Liver (tissue), 9 donors: Measurements from ENCODE around the gene GRAMD2B. TPM values are rescaled to one million over a fixed set of nuclear protein-coding genes. Genes with fewer than 3 reads are reported as not detected.

Source experiments
- DNase-seq: peaks from one replicate; pipeline ENCODE4 v3.0.0-alpha.2; 2017; ENCODE audit warnings: low spot score
- H3K27ac ChIP-seq, 2 donors: one replicate each; pipeline ENCODE4 v1.7.0; 2013; ENCODE audit warnings: inconsistent platforms in 2 of 2, low read length in 2 of 2, control low read depth in 1 of 2, low read depth in 1 of 2, mild to moderate bottlenecking in 1 of 2
- H3K27me3 ChIP-seq, 4 donors: one replicate each; pipeline versions ENCODE4 v1.6.1 to v1.7.0; 2013; ENCODE audit warnings: low read length in 3 of 4, inconsistent platforms in 1 of 4, mild to moderate bottlenecking in 1 of 4, moderate library complexity in 1 of 4; ENCODE audit not compliant: control insufficient read depth in 4 of 4, insufficient read depth in 4 of 4
- H3K36me3 ChIP-seq, 4 donors: one replicate each; pipeline versions ENCODE4 v1.6.1 to v1.7.0; 2013; ENCODE audit warnings: low read length in 3 of 4, mild to moderate bottlenecking in 3 of 4, low read depth in 1 of 4, moderate library complexity in 1 of 4; ENCODE audit not compliant: control insufficient read depth in 4 of 4, insufficient read depth in 3 of 4
- H3K4me1 ChIP-seq, 4 donors: one replicate each; pipeline versions ENCODE4 v1.6.1 to v1.7.0; 2013; ENCODE audit warnings: low read length in 3 of 4, mild to moderate bottlenecking in 3 of 4, moderate library complexity in 1 of 4; ENCODE audit not compliant: control insufficient read depth in 4 of 4, insufficient read depth in 4 of 4
- H3K4me3 ChIP-seq, 3 donors: one replicate each; pipeline versions ENCODE4 v1.6.1 to v1.7.0; 2013; ENCODE audit warnings: low read length in 3 of 3, control low read depth in 1 of 3, low read depth in 1 of 3, mild to moderate bottlenecking in 1 of 3
- H3K9ac ChIP-seq, 2 donors: one replicate each; pipeline ENCODE4 v1.7.0; 2013; ENCODE audit warnings: low read length in 2 of 2, mild to moderate bottlenecking in 2 of 2, moderate library complexity in 2 of 2, control low read depth in 1 of 2, low read depth in 1 of 2
- H3K9me3 ChIP-seq, 4 donors: one replicate each; pipeline versions ENCODE4 v1.6.1 to v1.7.0; 2013; ENCODE audit warnings: low read length in 3 of 4; ENCODE audit not compliant: control insufficient read depth in 4 of 4
- CTCF ChIP-seq: fragments of 150-350 bp; IDR thresholded peaks from 2 replicates; pipeline ENCODE4 v1.5.1; 2017; ENCODE audit warnings: improper control_type of control experiment, low read depth, low read length; ENCODE audit not compliant: missing input control
- EGR1 ChIP-seq, 2 donors: IDR thresholded peaks; 2 replicates each; pipeline ENCODE4 v1.6.1; 2016 to 2018; ENCODE audit warnings: antibody characterized with exemption in 2 of 2, low read depth in 2 of 2
- FOXA1 ChIP-seq: IDR thresholded peaks from 2 replicates; pipeline ENCODE4 v1.6.1; 2016; ENCODE audit warnings: antibody characterized with exemption
- FOXA2 ChIP-seq: IDR thresholded peaks from 2 replicates; pipeline ENCODE4 v1.6.1; 2016; ENCODE audit warnings: antibody characterized with exemption
- GABPA ChIP-seq, 2 donors: IDR thresholded peaks in 1 of 2; conservative IDR thresholded peaks in 1 of 2; 2 replicates each; pipeline ENCODE4 v1.6.1; 2016; ENCODE audit warnings: antibody characterized with exemption in 2 of 2, mild to moderate bottlenecking in 1 of 2, moderate library complexity in 1 of 2
- HNF4A ChIP-seq, 2 donors: conservative IDR thresholded peaks; 2 replicates each; pipeline ENCODE4 v1.6.1; 2016; ENCODE audit warnings: antibody characterized with exemption in 2 of 2, mild to moderate bottlenecking in 2 of 2
- HNF4G ChIP-seq: IDR thresholded peaks from 2 replicates; pipeline ENCODE4 v1.6.1; 2016; ENCODE audit warnings: antibody characterized with exemption
- JUND ChIP-seq, 2 donors: IDR thresholded peaks; 2 replicates each; pipeline ENCODE4 v1.6.1; 2016; ENCODE audit warnings: antibody characterized with exemption in 2 of 2
- NR2F2 ChIP-seq: IDR thresholded peaks from 2 replicates; pipeline ENCODE4 v1.6.1; 2016; ENCODE audit warnings: antibody characterized with exemption
- RAD21 ChIP-seq, 2 donors: IDR thresholded peaks; 2 replicates each; pipeline ENCODE4 v1.6.1; 2016; ENCODE audit warnings: antibody characterized with exemption in 2 of 2, mild to moderate bottlenecking in 2 of 2
- REST ChIP-seq: IDR thresholded peaks from 2 replicates; pipeline ENCODE4 v1.6.1; 2016; ENCODE audit warnings: antibody characterized with exemption, mild to moderate bottlenecking
- RXRA ChIP-seq, 2 donors: IDR thresholded peaks; 2 replicates each; pipeline ENCODE4 v1.6.1; 2017 to 2018; ENCODE audit warnings: antibody characterized with exemption in 2 of 2, mild to moderate bottlenecking in 1 of 2
- SP1 ChIP-seq: IDR thresholded peaks from 2 replicates; pipeline ENCODE4 v1.6.1; 2018; ENCODE audit warnings: antibody characterized with exemption, mild to moderate bottlenecking
- TAF1 ChIP-seq: conservative IDR thresholded peaks from 2 replicates; pipeline ENCODE4 v1.6.1; 2016; ENCODE audit warnings: antibody characterized with exemption, mild to moderate bottlenecking
- YY1 ChIP-seq: IDR thresholded peaks from 2 replicates; pipeline ENCODE4 v1.6.1; 2016; ENCODE audit warnings: antibody characterized with exemption, mild to moderate bottlenecking
- ZBTB33 ChIP-seq: IDR thresholded peaks from 2 replicates; pipeline ENCODE4 v1.6.1; 2016; ENCODE audit warnings: antibody characterized with exemption
- WGBS: extraction: QIAGEN DNeasy Blood & Tissue Kit; methylation state at CpG from one replicate; pipeline ENCODE4 v1.1.7; 2013; 5-methylcytosine and 5-hydroxymethylcytosine counted together
- polyA plus RNA-seq, 2 donors: library from polyadenylated mRNA; stranded (reverse) in 1 of 2; unstranded in 1 of 2; fragments of 200-250 nt in 1 of 2; fragments of >200 nt in 1 of 2; fragmentation: Nextera tagmentation in 1 of 2; extraction: Ambion mirVana in 1 of 2; gene quantifications; one replicate each; pipeline versions ENCODE4 v1.2.1 to v1.2.3, GENCODE V29; 2013 to 2015
- total RNA-seq, 2 donors: library from RNA; depleted of rRNA; stranded (reverse); fragments of >200 nt; gene quantifications; one replicate each; pipeline ENCODE4 v1.2.3, GENCODE V29; 2014
- TF ChIP-seq, protein P1 (sequence below): IDR thresholded peaks from 2 replicates; pipeline ENCODE4 v1.6.1; 2016; ENCODE audit warnings: antibody characterized with exemption
- TF ChIP-seq, protein P2 (sequence below): IDR thresholded peaks from 2 replicates; pipeline ENCODE4 v1.6.1; 2016; ENCODE audit warnings: antibody characterized with exemption
- donor health status: healthy.
- donor health status: healthy.
- donor health status: healthy.
- donor health status: healthy.
- donor health status: healthy.

The GRAMD2B gene
- total and polyA plus RNA-seq, 4 donors = 6.5 to 24.1 (median 13.5) TPM

- Histone ChIP-seq H3K4me3 (no peak overlapping the region), H3K9me3 (no peaks in the 10 kb centered on the region), H3K4me1 (no peaks in the 10 kb centered on the region), H3K36me3 (peaks cover 0 to 11% (median 2%) of the 10 kb centered on the region in 4 donors), H3K9ac (no peak overlapping the region), H3K27ac (no peak overlapping the region), H3K27me3 (no peaks in the 10 kb centered on the region)
- DNase-seq = no peak
- TF ChIP-seq HNF4G (no peak), SP1 (no peak), CTCF (no peak), TAF1 (no peak), JUND (IDR thresholded peaks at IDR 0.05) (no peak), REST (no peak), ZBTB33 (no peak), FOXA2 (no peak), RXRA (IDR thresholded peaks at IDR 0.05) (no peak), RAD21 (IDR thresholded peaks at IDR 0.05) (no peak), GABPA (IDR thresholded peaks at IDR 0.05 in 1 of 2, conservative IDR thresholded peaks at IDR 0.05 in 1 of 2) (no peak), EGR1 (IDR thresholded peaks at IDR 0.05; ENCODE audit: low read depth in 2 of 2) (no peak), FOXA1 (no peak), NR2F2 (no peak), HNF4A (conservative IDR thresholded peaks at IDR 0.05) (no peak)
- TF ChIP-seq, protein P1, sequence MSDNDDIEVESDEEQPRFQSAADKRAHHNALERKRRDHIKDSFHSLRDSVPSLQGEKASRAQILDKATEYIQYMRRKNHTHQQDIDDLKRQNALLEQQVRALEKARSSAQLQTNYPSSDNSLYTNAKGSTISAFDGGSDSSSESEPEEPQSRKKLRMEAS = no peak
- TF ChIP-seq, protein P2, sequence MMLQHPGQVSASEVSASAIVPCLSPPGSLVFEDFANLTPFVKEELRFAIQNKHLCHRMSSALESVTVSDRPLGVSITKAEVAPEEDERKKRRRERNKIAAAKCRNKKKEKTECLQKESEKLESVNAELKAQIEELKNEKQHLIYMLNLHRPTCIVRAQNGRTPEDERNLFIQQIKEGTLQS = no peak
- WGBS = 85% methylated on average over 2 of the region's 2 CpGs
Observed at GRCh38 chr5:126435714-126436113, 12.5 kb downstream of the GRAMD2B start.

DNA sequence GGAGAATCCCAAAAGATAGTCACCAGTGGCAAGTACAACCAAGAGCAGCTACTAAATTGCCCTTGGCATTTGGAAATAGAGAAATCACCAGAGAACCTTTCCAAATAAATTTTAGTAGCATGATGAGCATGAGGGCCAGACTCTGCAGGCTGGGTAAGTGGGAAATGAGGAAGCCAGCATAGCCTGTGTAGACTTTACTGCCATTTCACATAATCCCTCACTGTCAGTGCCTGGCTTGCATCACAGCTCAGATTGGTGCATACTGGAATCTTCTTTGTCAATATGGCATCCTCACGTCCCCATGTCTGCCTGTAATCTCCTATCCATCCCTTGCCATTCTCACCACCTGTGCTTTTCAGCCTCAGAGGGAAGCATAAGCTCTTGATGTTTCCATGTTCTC lies 14.5 kb downstream of the GRAMD2B start:
- Histone ChIP-seq H3K4me3 (no peak overlapping the region), H3K4me1 (no peaks in the 10 kb centered on the region), H3K36me3 (peaks cover 0 to 11% (median 3%) of the 10 kb centered on the region in 4 donors), H3K27ac (no peak overlapping the region), H3K27me3 (no peaks in the 10 kb centered on the region), H3K9ac (no peak overlapping the region), H3K9me3 (no peaks in the 10 kb centered on the region)
- DNase-seq = no peak
- 91% methylated on average over 1 of the region's 1 CpG for WGBS
- TF ChIP-seq SP1 (no peak), HNF4A (conservative IDR thresholded peaks at IDR 0.05) (no peak), RAD21 (IDR thresholded peaks at IDR 0.05) (no peak), FOXA1 (no peak), YY1 (no peak), TAF1 (no peak), REST (no peak), JUND (IDR thresholded peaks at IDR 0.05) (no peak), NR2F2 (no peak), FOXA2 (no peak), ZBTB33 (no peak), EGR1 (IDR thresholded peaks at IDR 0.05; ENCODE audit: low read depth in 2 of 2) (no peak)
- TF ChIP-seq, protein P2 = no peak
